HG03175 (cell line): ENCODE data around the gene EEIG1.
"Not testable (repeated sequence)": the region's sequence is repeated elsewhere in the genome, so short reads cannot be mapped to it uniquely, and the experiment has no call there.

Experiments
- ATAC-seq: cut with Tn5 transposase; IDR thresholded peaks from one replicate; pipeline ENCODE4 v1.9.1; 2021; ENCODE audit warnings: mild to moderate bottlenecking, moderate library complexity; ENCODE audit not compliant: unreplicated experiment

The EEIG1 gene

DNA sequence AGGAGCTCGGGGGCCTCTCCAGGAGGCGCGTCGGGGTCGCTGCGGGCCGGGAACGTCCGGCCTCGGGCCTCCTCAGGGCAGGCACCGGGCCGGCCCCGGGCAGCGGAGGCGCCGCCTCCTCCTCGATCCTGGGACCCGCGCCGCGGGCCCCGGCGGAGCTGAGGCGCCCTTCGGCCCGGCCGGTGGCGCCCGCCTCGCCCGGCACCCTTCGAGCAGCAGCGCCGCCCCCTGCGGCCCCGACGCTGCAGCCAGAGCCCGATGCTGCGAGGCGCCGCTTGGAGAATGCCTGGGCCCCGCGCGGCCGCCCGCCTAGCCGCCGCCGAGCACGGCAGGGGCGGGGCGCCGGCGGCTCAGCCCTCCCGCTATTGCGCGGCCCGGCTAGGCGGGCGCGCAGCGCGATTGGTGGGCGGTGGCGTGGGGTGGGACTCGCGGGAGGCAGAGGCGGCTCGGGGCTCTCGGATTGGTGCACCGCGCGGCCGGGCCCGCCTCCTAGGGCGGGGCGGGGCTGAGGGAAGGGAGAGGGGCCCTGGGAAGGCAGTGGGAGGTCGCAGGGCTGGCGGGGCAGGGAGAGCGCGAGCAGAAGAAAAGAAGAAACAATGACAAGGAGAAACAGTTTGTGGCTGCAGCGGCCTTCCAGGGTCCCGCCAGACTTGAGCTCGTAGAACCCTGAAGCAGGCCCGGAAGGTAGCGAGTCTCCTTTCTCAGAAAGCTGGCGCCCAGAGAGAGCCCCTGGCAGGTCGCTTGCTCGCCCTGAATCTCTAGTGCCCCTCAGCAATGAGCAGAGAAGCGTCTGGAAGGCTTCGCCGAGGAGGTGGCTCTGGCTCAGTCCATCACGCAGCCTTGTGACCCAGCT is at the start of gene EEIG1:
Gene EEIG1 (minus strand): TSS at position 284 of the 853 bp plus-strand sequence. CDS start 852 bp downstream, outside the sequence.
- peak; percentile 72 for ATAC-seq

DNA sequence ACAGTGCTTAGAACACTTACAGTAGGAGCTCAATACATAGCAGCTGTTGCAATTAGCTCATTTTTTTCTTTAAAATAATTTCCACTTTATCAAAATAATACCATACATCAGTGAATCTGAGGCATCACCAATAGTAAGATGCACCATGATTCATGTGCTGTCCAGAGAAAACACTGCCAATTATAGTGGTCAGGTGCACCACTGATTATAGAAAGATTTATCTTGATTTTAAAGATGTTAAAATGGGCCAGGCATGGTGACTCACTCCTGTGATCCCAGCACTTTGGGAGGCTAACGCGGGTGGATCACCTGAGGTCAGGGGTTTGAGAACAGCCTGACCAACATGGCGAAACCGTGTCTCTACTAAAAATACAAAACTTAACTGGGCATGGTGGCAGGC is 46.9 kb upstream of the EEIG1 start:
- no peak for ATAC-seq

DNA sequence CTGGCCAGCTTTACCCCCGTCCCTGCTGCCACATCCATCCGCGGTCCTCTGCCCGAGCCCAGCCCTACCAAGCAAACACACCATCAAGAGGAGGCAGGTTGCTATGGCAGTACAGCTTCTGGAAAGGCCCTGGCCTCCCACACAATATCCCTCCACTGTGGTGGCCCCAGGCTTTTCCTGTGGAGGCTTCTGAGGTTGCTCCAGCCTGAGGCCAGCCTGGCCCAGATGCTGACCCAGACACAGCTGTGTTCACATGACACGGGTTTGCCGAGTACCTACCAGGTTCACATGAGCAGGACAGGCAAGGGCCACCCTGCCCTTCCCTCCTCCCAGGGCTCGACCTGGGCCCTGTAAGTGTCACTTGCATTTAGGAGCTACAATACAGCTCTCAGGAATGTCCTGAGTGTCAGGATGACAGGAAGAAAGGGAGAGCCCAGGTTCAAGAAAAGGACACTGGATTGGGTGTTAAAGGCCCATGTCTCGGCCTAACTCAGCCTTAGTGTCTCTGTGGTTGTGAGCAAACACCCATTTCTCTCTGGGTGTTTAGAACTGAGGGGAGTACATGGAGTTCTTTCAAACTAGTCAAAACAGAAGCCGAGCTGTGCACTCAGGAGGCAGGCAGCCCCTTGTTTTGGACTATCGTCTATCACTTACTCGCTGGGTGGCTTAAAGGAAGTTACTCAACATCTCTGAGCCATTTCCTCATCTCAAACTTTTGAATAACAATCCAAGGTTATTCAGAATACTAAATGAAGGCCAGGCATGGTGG is 46.2 kb upstream of the EEIG1 start:
- no peak for ATAC-seq

DNA sequence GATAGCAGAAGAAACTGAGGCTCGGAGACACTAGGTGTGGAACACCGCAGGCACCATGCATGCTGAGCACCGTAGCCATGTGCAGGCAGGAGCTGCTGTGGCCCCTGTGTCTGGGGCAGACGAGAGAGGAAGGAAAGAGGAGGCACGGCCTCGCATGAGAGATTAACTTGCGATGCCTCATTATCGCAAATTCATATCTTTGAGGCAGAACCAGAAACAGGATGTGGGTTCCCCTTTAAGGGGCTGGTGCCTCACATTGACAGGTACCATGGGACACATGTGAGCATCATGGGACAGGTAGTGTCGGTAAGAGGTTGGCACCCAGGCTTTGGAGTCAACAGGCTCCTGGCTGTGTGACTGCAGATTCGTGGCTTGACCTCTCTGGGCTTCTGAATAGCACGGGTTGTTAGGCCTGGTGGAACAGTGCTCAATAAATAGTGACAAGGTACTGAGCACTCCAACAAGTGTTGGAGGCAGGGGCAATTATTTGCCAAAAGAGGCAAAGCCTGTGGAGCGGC is 45.5 kb upstream of the EEIG1 start:
- peak; percentile 44 for ATAC-seq

DNA sequence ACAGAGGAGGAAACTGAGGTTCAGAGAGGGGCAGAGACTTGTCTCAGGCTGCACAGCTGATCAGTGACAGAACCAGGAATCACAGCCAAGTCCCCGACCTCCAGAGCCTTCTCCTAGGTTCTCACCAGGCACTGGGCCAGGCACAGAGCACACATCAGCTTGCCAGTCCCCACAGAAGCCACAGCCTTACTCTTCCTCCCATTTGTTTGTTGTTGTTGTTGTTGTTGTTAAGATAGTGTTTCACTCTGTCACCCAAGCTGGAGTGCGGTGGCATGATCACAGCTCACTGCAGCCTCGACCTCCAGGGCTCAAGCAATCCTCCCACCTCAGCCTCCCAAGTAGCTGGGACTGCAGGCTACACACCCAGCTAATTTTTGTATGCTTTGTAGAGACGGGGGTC is 44.9 kb upstream of the EEIG1 start:
- ATAC-seq: no peak

DNA sequence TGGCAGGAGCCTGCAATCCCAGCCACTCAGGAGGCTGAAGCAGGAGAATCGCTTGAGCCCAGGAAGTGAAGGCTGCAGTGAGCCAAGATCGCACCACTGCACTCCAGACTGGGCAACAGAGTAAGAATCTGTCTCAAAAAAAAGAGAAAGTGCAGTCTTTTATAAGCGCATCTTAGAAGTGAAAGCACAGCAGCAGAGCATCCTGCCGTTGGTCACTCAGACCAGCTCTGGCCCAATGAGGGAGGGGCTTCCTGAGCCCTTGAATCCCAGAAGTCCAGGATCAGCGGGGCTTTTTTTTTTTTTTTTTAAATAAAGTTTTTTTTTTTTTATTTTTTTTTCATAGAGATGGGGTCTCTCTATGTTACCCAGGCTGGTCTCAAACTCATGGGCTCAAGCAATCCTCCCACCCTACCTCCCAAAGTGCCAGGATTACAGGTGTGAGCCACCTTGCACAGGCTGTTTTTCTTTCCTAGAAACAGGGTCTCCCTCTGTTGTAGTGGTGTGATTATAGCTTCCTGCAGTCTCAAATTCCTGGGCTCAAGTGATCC is 44.0 kb upstream of the EEIG1 start:
- no peak for ATAC-seq

DNA sequence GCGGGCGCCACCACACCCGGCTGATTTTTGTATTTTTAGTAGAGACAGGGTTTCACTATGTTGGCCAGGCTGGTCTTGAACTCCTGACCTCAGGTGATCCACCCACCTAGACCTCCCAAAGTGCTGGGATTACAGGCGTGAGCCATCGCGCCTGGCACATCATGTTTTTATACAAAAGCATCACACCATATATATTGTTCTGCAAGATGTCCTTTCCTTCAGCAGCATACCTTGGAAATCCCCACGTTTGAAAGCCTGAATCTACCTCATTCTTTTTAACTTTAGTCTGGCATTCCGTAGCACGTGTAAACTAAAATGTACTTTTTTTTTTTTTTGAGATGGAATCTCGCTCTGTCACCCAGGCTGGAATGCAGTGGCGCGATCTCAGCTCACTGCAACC is 42.9 kb upstream of the EEIG1 start:
- not testable (repeated sequence) for ATAC-seq

DNA sequence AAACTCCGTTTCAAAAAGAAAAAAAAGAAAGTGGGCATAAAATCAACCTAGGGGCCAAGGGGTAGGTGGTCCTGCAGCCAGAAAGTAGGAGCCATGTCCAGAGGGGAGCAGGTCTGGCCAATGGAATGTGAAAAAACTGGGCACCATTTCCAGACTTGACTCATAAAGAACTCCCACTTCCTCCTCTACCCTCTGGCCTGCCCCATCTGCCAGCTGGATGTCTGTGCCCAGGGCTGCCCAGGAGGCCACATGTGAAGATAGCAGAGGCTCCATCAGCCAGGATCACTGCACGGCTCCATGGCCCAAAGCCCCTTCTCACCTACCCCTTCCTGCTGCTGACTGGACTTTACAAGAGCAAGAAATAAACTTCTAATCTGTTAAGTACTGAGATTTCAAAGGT is 42.1 kb upstream of the EEIG1 start:
- ATAC-seq: no peak

DNA sequence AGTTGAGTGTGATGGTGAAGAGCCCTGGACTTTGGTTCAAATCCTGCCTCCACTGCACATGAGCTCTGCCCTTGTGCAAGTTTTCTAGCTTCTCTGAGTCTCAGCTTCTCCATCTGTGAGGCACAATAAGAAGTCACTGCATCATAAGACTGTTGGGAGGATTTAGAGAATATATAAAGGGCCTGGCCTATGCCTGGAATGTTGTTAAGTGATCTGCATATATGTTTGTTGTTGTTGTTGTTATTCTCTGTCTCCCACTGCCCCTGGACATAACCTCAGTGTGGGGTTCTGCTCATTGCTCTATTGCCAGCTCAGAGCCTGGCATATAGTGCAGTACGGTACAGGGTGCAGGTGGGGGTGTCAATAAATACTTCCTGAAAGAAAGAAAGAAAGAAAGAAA is 40.3 kb upstream of the EEIG1 start:
- no peak for ATAC-seq

DNA sequence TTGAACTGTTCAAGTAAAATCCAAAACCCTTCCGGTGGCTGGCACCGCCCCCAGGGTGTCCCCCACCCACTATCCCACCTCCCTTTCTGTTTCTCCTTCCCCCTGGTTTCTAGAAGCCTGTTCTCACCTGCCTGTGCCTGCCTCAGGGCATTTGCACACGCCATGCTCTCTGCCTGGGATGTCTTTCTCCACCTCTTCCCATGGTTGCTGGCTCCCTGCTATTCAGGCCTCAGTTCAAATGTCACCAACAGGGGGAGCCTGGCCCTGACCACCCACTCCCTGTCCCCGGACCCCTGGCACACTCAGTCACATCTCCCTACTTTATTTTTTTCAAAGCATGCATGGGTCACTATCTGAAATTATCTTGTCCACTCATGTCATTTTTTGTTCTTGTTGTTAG is 39.9 kb upstream of the EEIG1 start:
- no peak for ATAC-seq

DNA sequence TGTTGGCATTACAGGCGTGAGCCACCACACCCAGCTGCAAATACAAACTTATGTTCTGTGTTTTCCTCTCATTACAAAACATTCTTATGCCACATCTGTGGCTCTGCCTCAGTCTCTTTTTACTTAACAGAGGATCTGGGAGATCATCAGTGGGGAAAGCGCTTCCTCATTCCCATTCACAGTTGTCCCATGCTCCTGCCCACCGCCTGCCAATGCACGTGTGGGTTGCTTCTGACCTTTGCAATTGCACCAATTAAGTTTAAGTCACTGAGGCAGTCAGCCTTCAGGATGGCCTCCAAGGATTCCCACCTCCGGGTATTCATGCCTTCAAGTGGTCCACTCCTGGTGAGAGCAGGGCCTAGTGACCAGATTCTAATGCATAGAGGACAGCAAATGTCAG is 34.9 kb upstream of the EEIG1 start:
- no peak for ATAC-seq

DNA sequence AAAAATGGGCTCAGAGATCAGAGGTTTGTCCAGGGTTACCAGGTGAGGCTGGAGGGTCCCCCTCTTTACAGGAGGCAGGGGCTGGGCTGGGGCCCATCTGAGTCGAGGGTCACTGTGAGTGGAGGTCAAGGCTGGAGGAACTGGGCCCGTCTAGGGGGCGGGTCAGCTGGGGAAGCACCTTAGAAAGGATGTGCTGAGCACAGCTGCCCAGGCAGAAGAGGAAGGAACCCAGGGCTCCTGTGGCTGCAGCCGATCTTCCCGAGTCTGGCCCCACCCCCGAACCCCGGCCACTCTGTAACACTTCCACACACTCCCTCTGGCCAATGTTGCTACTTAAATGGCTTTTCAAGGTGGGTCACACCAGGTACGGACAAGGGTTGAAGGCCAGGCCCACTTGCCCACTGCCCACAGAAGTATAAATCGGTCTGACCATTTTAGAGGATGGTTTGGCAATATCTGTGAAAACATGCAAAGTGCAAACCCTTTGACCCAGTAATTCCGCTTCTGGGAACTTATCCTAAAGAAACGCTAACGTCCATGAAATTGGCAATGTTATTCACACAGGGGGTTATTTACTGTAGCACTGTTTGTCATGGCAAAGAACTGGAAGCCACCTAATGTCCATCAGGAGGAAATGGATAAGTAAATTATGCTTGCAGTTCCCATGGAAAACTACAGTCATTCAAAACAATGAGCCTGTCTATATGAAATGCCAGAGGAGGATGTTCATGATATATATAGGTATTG is 30.5 kb upstream of the EEIG1 start:
- ATAC-seq: no peak

DNA sequence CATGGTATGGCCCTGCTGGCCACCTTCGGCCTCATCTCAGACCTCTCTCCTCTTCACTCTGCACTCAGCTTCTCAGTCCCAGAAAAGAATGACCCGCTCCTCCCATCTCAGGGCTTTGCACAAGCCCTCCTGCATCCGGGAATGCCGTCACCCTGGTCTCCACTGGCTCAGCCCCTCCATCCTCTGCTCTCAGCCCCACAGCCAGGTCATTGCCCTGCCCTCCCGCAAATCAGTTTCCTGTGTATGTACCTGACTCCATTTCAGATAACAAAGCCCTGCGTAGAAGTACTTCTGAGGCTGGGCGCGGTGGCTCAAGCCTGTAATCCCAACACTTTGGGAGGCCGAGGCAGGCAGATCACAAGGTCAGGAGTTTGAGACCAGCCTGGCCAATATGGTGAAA is 28.9 kb upstream of the EEIG1 start:
- no peak for ATAC-seq

DNA sequence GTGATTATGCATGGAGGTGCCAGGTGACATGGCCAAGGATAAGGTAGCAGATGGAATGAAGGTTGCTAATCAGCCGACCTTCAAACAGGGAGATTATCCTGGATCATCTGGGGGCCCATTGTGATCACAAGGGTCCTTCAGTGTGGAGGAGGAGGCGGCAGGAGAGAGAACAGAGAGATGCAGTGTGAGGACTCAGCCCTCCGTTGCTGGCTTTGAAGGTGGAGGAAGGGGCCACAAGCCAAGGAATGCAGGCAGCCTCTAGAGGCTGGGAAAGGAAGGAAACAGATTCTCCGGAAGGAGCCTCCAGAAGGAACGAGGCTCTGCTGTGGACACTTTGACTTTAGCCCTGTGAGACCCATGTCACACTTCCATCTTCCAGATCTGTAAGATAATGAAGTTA is 27.4 kb upstream of the EEIG1 start:
- no peak for ATAC-seq

DNA sequence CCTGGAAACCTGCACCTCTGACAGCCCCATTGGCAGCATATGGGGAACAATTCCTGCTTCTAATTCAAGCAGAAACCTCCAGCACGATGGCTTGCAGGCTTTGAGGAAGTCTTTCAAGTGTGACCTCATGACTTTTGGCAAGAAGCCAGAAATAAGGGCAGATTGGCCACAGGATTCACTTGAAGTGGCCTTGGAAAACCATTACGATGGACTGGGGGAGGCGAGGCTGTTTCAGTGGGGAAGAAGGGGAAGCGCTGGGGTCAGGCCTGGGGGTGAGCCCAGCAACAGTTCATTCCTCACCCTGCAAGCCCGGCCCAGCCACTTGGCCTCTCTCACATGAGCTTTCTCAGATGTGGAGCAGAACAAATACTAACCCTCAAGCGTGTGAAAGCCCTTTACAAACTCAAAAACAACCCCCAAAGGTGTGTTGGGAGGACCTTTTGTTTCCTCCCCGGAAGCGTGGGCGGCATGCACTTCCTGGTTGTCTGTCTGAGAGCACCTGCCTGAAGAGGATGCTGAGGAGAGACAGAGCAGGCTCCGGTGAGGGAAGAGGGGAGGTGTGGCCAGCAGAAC is 26.9 kb upstream of the EEIG1 start:
- no peak for ATAC-seq

DNA sequence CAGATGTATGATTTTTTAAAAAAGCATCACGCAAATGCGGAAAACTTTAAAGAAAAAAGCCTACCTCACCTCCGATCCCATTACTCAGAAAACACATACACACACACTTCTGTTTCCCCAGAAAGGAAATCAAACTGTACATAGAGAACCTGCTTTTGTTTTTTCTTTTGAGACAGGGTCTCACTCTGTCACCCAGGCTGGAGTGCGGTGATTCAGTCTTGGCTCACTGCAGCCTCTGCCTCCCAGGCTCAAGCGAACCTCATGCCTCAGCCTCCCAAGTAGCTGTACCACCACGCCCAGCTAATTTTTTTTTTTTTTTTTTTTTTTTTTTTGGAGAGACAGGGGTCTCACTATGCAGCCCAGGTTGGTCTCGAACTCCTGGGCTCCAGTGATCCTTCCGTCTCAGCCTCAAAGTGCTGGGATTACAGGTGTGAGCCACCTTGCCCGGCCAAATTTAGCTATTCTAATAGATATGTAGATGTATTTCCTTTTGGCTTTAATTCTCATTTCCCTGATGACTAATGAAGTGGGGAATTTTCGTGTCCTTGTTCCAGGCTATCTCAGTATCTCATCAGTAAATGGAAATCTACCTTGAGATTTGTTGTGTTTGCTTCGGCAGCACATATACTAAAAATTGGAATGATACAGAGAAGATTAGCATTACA is 25.7 kb upstream of the EEIG1 start:
- no peak for ATAC-seq

DNA sequence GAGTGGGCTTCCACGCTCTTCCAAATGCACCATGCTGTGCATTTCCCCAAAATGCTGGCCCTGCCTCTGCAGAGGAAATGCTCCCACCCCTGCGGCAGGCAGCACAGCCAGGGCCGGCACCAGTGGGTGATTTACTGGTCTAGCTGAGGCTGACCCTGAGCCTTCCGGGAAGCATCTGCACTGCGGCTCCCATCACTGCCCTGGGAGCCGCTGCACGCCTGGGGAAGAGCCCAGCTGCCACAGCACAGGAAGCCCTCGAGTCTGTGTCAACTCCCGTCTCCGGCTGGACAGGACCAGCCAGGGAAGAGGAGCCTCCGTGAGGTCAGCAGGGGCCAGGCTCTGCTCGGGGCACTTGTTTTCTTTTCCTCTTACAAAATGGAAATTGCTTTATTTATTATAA is 25.1 kb upstream of the EEIG1 start:
- no peak for ATAC-seq

DNA sequence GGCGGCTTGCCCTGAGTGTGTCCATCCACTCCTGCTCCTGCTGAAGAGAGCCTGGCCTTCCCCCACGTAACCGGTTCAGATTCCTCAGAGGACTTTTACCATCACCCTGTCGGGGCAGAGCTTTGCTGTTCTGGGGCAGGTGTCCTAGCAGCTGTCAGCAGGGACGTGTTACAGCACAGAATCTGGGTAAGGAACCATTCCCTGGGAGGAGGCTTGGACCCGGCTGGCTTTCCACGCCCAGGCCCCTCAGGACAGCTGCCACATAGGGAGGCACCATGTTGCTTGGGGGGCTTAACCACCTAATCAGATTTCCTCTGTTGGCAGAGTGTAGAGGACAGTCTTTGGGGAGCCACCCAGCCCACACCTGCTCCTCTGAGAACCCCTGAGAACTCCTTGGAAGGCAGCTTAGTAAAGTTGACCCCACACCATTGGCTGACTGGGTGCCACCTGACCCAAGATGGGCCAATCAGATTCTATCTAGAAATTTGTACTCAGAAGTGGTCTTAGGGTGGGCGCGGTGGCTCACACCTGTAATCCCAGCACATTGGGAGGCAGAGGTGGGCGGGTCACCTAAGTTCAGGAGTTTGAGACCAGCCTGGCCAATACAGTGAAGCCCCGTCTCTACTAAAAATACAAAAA is 23.3 kb upstream of the EEIG1 start:
- no peak for ATAC-seq

DNA sequence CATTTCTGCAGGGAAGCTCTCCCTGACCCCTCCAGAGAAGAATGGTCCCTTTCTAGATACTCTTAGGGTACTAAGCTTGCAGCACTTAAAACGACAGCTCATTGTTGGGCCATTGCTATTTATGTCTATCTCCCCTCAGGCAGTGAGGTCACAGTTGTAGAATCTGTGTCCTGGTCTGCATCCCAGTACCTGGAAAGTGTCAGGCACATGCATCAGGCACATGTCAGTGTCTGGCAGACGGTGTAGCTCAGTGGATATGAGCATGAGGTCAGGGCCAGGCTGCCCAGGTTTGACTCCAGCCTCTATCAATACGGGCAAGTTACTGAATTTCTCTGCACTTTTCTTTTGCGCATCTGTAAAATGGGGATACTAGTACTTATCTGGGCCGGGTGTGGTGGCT is 22.2 kb upstream of the EEIG1 start:
- no peak for ATAC-seq
